NB4 (cell line): ENCODE results near the gene RBM47.

Experiments
- MYC ChIP-seq: IDR thresholded peaks from 2 replicates; pipeline ENCODE4 v1.6.1; 2011; ENCODE audit warnings: low read depth, low read length
- POLR2A ChIP-seq: IDR thresholded peaks from 2 replicates; pipeline ENCODE4 v1.6.1; 2011; ENCODE audit warnings: mild to moderate bottlenecking; ENCODE audit not compliant: insufficient read length; ENCODE audit errors: extremely low read depth
- TF ChIP-seq, protein P1 (sequence below): IDR thresholded peaks from one replicate; pipeline ENCODE4 v1.5.1; 2012; ENCODE audit warnings: low read depth, low read length
- TF ChIP-seq, protein P2 (sequence below): IDR thresholded peaks from 2 replicates; pipeline ENCODE4 v1.6.1; 2011; ENCODE audit warnings: low read depth, low read length

DNA sequence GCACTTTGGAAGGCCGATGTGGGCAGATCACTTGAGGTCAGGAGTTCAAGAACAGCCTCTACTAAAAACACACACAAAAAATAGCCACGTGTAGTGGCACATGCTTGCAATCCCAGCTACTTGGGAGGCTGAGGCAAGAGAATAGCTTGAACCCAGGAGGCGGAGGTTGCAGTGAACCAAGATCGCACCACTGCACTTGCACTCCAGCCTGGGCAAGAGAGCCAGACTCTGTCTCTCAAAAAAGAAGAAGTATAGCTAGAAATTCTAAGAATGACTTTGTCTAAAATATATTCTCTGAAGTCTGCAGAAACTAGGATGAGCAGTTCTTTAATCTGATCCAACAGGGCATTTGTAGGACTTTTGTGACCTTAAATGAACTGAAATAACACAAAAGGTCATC is 17.4 kb downstream of the RBM47 start:
- TF ChIP-seq, protein P1, sequence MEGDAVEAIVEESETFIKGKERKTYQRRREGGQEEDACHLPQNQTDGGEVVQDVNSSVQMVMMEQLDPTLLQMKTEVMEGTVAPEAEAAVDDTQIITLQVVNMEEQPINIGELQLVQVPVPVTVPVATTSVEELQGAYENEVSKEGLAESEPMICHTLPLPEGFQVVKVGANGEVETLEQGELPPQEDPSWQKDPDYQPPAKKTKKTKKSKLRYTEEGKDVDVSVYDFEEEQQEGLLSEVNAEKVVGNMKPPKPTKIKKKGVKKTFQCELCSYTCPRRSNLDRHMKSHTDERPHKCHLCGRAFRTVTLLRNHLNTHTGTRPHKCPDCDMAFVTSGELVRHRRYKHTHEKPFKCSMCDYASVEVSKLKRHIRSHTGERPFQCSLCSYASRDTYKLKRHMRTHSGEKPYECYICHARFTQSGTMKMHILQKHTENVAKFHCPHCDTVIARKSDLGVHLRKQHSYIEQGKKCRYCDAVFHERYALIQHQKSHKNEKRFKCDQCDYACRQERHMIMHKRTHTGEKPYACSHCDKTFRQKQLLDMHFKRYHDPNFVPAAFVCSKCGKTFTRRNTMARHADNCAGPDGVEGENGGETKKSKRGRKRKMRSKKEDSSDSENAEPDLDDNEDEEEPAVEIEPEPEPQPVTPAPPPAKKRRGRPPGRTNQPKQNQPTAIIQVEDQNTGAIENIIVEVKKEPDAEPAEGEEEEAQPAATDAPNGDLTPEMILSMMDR = no peak
- TF ChIP-seq POLR2A (no peak), MYC (no peak)
- TF ChIP-seq, protein P2, sequence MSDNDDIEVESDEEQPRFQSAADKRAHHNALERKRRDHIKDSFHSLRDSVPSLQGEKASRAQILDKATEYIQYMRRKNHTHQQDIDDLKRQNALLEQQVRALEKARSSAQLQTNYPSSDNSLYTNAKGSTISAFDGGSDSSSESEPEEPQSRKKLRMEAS = no peak
